ENCODE measurements around the gene GIPC1.
"Not testable (repeated sequence)": the region's sequence is repeated elsewhere in the genome, so short reads cannot be mapped to it uniquely, and the experiment has no call there.

Gene GIPC1, protein sequence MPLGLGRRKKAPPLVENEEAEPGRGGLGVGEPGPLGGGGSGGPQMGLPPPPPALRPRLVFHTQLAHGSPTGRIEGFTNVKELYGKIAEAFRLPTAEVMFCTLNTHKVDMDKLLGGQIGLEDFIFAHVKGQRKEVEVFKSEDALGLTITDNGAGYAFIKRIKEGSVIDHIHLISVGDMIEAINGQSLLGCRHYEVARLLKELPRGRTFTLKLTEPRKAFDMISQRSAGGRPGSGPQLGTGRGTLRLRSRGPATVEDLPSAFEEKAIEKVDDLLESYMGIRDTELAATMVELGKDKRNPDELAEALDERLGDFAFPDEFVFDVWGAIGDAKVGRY

DNA sequence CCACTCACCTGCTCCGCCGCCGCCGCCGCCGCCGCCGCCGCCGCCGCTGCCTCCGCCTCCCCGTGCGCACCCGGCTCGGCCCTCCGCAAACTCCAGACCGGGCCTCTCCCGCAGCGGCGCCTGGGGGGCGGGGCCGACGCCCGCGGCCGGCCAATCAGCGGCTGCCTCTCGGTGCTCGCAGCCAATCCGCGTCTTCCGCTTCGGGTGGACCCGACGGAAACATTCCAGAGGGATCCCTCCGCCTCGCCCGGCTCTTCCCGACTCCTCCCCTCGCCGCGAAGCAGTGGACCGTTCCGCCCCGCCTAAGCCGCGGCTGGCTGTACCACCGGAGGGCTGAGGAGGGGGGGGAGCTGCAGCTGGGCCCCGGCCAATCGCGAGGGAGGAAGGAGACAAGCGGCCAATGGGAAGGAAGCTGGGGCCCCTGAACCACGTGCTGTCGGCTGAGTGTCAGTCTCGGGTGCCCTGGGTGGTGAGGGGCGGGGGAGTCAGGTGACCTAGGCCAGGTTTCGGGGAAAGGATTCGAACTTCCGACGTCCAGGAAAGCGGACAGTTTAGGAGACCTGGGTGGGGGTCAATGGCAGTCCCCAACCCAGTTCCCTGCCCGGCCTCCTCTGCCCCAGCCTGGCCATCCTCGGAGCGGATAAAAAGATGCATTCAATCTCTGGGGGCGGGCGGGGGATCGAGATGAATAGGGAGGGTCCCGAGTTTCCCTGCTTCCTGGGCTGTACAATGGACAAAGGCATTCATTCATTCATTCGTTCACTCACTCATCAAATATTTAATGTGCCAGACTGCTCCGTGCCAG lies at the start of gene GIPC1:
Gene GIPC1, minus strand, starts transcription at position 99 of the 805 bp plus-strand sequence. CDS start 13,151 bp downstream, outside the sequence.
- peak; percentile 100 for DNase-seq (ENCODE audit: low read depth)

DNA sequence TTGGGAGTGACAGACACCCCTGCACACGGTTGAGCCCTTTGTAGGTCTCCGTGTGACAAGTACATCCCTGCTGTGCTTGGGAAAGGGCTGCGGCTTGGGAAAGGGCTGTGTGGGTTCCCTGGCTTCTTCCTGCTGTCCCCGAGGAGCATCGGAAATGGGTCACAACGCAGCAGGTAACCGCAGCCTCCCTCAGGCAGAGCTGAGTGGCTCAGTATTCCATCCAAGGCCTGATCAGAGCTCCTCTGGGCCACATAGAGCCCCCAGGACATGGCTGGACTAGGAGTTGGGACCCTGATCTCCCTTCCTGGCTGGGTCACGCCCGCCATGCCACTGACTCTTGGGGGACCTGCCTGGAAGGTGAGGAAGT lies 49.8 kb upstream of the GIPC1 start:
- no peak for DNase-seq (ENCODE audit: low read depth)

DNA sequence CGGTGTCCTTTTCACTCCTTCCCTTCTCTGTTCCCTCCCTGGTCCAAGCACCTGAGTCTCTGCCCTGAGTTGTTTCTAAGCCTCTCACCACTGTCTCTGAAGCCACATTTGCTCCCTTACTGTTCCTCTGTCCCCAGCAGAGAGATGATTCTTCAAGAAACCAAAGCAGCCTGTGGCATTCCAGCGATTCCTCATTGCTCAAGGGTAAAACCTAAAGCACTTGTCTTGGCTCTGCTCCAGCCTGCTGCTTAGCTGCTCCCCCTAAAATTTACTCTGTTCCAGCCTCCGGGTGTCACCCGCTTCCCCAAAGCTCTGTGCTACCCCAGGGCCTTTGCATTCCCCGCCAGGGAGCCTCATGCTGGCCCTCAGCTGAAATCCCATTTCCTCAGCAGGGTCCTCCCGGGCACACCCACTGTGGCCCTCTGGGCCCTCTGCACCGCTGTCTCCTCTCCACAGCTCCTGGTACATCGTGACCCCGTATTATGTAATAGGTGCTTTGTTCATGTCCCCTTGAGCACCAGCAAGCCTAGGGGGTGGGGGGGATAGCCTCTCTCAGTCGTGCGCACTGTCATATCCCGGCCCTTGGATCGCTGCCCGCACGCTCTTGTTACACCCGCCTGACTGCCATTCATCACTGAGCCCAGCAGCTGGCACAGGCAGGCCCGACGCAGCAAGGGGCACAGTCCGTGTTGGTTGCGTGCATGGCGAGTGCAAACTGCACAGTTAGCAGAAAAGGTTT lies 49.2 kb upstream of the GIPC1 start:
- DNase-seq (ENCODE audit: low read depth) = no peak

DNA sequence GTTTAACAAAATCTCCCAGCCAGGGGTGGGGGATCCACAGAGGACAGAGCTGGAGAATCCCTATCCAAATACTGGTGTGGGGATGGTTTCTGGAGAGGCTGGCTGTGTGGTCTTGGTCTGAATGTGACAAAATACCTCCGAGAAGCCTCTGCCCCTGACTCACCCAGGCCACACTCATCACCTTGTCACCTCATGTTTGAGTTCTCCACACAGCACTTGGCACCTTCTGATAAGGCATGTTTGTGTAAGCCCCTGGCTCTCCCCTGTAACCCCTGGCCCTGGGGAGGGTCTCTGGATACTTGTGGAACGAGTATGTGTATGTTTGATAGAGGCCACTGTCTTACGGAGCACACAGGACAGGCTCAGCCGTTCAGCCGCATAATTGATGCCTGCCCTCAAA lies 48.1 kb upstream of the GIPC1 start:
- DNase-seq (ENCODE audit: low read depth) = no peak

DNA sequence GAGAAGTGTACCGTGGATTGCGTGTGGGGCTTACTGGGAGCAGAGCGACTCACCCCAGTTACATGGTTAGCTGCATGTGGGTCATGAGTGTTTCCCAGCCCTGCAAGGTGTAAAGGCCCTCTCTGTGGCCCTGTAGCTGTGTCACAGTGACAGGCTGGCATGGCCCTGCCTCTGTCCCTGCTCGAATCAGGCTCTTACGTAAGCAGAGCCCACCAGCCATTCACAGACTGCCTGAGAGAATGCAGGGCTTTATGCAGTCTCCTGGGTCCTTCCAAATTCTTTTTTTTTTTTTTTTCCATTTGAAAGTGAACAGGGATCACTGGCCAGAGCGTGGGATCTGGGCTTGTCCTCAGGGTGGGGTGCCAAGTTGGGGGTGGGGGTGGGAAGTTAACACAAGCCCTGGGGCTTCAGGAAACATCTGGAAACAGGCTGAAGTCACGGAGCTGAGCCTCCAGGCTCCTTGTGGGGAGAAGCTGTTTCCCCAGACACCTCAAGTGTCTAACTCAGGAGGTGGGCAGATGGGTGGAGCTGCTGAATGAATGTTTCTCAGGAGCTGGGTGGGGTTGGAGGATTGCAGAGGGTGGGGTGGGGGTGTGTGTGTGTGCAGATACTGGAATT lies 46.9 kb upstream of the GIPC1 start:
- peak; percentile 23 for DNase-seq (ENCODE audit: low read depth)

DNA sequence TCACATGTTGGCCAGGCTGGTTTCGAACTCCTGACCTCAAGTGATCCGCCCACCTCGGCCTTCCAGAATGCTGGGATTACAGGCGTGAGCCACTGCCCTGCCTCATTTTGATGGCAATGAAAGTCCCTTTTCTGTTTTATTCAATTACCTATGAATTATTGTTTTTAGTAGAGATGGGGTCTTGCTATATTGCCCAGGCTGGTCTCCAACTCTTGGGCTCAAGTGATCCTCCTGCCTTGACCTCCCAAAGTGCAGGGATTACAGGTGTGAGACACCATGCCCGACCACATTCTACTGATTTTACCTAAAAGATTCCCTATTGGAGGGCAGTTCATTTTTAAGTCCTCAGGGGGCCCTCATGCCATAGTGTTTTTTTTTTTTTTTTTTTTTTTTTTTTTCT lies 46.1 kb upstream of the GIPC1 start:
- not testable (repeated sequence) for DNase-seq (ENCODE audit: low read depth)

DNA sequence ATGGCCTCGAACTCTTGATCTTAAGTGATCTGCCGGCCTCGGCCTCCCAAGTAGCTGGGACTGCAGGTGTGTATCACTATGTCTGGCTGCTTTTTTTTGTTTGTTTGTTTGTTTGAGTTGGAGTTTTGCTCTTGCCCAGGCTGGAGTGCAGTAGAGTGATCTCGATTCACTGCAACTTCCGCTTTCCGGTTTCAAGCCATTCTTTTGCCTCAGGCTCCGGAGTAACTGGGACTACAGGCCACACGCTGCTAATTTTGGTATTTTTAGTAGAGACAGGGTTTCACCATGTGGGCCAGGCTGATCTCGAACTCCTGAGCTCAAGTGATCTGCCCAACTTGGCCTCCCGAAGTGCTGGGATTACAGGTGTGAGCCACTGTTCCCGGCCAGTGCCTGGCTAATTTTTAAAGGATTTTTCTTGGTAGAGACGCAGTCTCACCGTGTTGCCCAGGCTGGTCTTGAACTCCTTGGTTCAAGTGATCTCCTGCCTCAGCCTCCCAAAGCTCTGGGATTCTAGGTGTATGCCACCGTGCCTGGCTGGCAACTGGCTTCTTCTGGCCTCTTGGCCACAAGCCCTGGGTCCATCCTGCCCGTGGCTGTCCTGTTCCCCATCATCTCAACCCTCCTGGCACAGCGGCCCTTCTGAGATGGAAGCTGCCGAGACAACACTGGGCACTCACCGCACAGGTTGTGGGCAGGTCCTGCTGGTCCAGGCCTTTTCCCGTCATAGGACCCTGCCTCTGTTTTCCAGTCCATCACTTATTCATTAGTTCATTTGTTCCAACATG lies 45.0 kb upstream of the GIPC1 start:
- no peak for DNase-seq (ENCODE audit: low read depth)

DNA sequence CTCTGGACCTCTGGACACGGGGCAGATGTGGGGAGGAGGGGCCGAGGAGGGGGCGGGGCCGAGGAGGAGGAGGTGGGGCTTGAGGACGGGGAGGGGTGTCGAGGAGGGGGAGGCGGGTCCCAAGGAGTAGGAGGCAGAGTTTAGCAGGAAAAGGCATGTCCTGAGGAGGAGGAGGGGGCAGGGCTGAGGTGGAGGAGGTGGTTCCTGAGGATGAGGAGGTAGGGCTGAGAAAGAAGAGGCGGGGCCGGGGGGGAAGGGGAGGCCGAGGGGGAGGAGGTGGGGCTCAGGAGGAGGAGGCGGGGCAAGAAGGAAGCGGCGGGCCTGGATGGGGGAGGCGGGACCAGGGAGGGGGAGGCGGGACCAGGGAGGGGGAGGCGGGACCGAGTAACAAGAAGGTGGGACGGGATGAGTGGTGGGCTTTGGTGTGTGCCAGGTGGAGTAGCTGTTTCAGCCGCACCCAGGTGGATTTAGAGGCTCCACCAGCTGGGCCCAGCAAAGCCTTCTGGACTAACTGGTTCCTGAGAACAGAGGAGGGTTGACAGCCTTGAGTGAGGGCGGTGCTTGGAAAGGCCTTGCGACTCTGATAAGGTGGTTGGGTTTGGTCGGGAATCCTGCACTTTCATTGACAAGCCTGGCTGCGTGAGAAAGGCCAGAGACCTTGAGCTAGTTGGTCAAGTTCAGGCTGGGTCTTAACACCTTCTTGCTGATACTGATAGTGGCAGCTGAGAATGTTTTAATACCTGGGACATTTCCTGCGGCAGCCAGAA lies 41.2 kb upstream of the GIPC1 start:
- peak; percentile 44 for DNase-seq (ENCODE audit: low read depth)

DNA sequence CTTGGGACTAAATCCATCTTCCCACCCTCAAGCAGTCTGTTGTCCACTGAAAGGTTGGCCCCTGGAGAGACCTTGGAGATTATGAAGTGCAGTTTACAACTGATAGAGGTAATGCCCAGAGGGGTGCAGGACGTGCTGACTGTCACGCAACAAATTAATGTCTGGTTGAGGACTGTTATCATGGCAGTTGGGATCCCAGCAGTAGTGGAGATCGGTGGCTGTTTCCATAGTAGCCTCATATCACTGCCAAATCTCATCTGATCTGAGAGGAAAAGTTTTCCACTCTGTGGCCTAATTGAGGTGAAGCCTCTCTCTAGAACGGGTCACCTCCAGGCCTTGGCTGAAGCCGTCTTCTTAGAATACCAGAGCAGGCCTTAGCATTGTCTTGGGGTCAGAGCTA lies 37.5 kb upstream of the GIPC1 start:
- no peak for DNase-seq (ENCODE audit: low read depth)

DNA sequence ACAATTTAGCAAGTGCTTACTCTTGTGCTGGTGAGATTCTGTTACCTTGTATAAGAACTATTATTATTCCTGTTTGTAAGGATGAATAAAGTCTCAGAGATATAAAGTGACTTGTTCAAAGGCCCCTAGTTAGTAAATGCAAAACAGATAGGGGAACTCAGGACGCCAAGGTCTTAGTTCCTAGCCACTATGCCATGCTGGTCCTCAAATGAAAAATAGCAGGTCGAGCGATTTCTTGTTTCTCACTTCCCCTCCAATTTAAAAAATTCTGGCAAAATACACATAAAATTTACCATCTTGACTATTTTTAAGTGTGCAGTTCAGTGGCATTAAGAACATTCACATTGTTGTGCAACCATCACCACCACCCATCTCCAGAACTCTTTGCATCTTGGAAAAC lies 34.6 kb upstream of the GIPC1 start:
- no peak for DNase-seq (ENCODE audit: low read depth)

DNA sequence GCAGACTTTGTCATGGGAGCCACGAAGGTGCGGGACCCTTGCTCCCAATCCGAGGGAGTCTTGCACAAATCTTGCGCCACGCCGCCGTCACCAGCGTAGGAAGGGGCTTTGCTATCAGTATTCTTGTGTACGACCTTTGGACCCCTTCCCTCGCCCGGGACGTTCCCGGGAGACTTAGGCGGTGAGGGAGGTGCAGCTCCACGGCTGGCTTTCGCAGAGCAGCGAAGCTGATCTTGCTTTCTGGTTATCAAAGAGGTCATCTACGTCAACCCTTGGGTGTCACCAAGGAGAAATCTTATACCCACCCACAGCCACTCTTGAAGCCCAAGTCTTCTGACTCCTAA lies 34.0 kb upstream of the GIPC1 start:
- DNase-seq (ENCODE audit: low read depth) = peak; percentile 20

DNA sequence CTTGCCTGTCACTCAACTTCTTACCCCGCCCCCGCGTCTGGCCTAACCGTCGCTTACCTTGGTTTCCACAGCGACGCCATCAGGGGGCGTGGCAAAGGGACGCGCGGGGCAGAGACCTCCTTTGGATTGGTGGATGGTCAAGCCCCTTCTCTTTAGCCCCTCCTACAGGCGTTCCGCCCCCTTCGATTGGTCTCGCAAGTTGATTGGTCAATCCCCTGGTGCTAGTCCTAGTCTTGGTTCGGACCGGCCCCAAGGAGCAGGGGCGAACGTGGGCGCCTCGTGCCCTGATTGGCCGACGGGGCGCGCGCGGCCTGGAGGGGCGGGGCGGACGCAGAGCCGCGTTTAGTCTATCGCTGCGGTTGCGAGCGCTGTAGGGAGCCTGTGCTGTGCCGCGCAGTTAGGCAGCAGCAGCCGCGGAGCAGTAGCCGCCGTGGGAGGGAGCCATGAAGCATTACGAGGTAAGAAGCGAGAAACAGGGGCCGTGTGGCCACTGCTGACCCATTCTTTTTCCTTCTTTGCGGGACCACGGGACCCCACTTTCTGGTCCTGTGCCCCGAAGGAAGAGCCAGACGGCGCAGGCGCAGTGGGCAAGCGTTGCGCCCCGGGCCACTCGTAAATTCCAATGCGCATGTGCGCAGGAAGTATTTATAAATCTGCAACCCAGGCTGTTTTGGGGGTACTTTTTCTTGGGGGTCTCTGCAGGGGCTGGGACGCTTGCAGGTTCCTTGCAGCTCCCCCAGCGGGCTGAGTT lies 33.5 kb upstream of the GIPC1 start, which contains the start of gene TECR:
Gene TECR, plus strand, starts transcription at position 341 of the 751 bp plus-strand sequence. Its CDS starts 103 bp downstream, at position 444.
- peak; percentile 100 for DNase-seq (ENCODE audit: low read depth)

DNA sequence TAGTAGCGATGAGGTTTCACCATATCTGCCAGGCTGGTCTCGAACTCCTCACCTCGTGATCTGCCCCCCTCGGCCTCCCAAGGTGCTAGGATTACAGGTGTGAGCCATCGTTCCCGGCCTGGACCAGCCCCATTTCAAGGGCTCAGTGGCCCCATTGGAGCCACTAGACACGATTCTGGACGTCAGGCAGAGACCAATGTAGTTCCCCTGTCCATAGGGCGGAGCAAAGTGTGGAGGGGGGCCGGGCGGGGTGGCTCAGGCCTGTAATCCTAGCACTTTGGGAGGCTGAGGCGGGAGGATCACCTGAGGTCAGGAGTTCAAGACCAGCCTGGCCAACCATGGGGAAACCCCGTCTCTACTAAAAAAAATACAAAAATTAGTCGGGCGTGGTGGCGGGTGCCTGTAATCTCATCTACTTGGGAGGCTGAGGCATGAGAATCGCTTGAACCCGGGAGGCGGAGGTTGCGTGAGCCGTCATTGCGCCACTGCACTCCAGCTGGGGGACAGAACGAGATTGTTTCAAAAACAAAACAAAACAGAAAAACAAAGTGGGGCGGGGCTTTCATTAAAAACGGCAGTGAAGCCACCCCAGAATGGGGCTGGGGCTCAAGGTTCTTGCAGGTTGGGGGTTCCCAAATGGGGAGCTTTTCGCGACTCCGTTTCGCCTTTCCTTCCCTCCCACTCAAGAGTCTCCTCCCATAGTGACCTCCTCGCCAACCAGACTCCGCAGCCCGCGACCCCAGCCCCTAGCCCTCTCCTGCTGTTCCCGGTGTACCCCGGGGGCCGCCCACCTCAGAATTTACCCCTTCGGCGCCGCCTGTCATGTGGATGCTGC lies 32.7 kb upstream of the GIPC1 start:
- no peak for DNase-seq (ENCODE audit: low read depth)

DNA sequence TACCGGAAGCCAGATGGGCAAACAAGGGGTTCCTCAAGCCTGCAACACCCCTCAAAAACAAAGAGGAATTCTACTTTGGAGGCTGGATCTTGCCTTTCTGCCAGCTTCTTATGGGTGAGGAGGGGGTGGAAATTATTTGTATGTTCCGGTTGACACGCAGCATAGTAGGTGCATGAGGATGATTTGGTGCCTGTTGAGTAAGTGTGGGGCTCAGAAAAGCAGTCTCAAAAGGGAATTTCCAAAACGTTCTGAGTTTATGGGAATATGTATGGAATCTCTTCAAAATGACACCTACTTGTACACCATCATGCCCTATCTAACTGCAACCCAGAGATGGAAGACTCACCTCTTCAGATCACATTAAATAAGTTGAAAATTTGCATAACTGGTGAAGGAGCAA lies 30.5 kb upstream of the GIPC1 start:
- DNase-seq (ENCODE audit: low read depth) = no peak

DNA sequence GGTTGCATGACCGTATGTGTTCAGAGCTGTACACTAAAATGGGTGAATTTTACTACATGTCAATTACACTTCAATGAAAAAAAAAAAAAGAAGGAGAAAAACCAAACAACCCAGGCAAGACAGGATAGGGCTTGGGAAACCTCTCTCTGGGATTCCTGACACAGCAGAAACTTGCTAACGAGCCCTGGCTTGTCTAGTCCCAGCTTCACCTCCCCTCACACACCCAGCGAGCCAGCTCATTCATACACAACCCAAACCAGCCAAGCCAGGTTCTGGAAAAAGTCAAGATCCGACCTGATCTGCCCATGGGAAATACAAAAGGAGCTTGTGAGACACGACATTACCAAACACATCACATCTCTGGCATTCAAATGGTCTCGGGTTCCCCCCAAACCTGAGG lies 29.8 kb upstream of the GIPC1 start:
- DNase-seq (ENCODE audit: low read depth) = no peak

DNA sequence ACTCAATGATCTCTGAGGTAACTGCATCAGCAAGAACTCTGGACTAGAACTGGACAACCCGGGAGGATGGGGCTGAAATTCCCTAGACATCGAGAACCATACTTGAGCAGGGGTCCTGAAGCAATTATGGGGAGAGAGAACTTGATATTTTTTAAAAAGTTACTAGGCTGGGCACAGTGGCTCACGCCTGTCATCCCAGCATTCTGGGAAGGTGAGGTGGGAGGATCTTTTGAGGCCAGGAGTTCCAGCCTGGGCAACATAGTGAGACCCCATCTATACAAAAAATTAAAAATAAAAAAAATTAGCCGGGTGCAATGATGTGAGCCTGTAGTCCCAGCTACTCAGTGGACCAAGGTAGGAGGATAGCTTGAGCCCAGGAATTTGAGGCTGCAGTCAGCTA lies 24.6 kb upstream of the GIPC1 start:
- no peak for DNase-seq (ENCODE audit: low read depth)

DNA sequence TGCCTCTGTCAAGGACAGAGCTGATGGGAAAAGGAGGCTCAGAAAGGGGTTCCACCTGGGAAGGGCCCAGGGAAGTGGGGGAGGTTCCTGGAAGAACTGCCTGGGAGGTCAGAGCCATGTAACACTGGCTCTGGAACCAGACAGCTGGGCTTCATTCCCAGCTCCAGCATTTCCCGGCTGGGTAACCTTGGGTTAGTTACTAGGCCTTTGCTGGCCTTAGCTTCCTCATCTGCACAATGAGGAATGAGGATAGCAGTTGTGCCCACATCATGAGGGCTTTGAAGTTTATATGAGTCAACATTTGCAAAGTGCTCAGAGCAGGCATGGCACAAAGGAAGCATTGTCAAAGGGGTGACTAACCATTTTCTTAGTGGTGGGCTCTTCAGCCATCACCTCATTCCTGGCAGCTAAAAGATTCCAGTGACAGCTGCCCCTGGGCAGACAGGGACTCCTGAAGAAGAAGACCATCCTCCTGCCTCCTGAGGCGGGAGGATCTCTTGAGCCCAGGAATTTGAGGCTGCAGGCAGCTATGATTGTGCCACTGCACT lies 24.0 kb upstream of the GIPC1 start:
- peak; percentile 48 for DNase-seq (ENCODE audit: low read depth)

DNA sequence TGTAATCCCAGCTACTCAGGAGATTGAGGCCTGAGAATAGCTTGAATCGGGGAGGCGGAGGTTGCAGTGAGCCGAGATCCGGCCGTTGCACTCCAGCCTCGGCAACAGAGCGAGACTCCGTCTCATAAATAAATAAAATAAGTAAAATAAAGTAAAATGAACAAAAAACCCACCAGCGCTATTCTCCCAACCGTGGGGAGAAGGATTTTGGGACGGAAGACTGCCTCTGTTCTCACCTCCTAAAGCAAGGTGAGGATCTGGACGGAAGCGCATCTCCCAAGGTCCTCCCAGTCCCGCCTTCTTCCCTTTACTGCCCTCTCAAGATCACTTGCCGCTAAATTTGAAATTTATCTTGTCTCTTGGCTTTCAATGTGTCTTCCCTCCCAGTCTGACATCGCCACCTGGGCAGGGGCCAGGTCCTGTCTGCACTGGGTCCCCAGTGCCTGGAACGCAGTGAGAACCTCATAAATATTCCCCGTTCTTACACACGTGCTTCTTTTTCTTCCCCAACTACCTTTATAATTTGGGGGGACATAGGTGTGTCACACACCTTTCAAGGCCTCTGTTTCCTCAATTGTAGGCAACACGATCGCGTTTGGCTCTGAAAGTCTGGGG lies 23.4 kb upstream of the GIPC1 start:
- no peak for DNase-seq (ENCODE audit: low read depth)

Data from fibroblast of gingiva (primary cell).